Effector CD8-positive, alpha-beta T cell (primary cell): Measurements from ENCODE around the gene PXK.

Experiments used
- DNase-seq: peaks from one replicate; lab custom pipeline; 2025; lab: John Stamatoyannopoulos, UW

PXK gene

GRCh38 chr3:58466899-58467563 is 134.3 kb downstream of the PXK start:
- no peak for DNase-seq

GRCh38 chr3:58469096-58469495 is 136.4 kb downstream of the PXK start:
- no peak for DNase-seq

DNA sequence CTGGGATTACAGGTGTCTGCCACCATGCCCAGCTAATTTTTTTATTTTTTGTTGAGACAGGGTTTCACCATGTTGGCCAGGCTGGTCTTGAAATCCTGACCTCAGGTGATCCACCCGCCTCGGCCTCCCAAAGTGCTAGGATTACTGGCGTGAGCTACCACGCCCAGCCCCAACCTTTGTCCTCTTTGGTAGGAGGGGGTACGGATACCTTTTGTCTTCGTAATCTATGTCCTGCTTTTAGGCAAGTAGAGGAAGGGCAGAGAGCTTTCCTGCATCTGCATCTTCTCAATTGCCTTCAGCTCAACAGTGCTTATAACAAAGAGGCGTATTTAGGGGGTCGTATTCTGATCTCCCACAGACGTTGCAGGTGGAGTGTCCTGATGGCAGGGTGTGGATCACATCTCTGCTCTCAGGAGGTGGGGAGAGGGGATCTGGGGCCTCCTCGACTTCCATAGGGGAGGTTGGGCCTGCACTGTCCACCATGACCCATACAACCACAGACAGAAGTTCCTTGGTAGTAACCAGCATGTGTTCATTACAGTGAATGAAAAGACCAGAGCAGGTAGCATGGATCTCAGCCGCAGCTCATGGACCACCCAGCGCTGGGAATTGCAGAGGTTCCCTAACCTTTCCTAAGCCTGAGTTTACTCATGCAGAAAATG is 137.8 kb downstream of the PXK start:
- DNase-seq, result no peak

- no peak for DNase-seq
Measured at GRCh38 chr3:58471025-58471887, 138.6 kb downstream of the PXK start.

DNA sequence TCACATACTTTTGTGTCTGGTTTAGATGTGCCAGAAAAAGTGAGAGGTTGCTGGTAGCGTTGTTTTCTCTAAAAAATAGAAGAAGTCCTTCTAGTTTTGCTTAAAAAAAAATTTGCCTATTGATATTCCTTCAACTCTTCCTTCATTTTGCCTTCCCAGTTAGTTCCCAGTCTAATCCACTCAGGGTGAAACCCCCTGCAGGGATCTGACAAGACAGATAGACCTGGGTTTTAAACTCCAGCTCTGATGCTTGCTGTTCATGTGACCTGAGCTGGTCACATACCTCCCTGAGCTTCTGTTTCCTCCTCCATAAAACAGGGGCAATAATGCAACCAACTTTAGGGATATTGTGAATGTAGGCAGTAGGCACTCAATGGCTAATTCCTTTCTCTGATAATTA is 140.6 kb downstream of the PXK start:
- no peak for DNase-seq

- DNase-seq, result no peak
Measured at GRCh38 chr3:58474348-58474911, 141.7 kb downstream of the PXK start.

DNA sequence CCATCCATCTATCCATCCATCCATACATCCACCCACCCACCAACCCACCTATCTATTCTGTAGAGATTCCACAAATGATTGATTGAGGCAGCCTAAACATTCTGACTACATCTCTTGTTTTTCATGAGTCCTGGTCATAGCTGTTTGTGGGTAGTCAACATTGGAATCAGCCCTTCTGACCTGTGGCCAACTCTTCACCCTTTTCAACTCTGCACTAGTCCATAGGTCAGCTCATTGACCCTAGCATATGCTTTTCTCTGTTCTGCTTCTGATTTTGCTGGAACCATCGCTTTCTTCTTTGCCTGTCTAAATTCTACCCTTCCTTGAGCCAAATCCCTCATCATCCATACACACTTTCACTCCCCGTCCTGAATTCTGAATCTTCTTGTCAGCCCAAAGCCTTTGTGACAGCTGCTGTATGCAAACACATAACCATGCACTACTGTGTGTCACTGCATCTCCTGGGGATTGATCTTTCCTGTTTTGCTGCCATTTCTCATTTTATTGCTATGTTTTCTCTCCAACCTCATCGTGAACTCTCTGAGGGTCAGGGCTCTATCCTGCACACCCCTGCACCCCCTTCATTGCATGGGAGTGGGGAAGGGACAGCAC is 142.4 kb downstream of the PXK start:
- DNase-seq, result no peak
